K562 (cell line): ENCODE results near the gene RAB31. TPM values are rescaled to one million over a fixed set of nuclear protein-coding genes. Genes with fewer than 3 reads are reported as not detected.
A peak's percentile ranks its signal among the peaks of the same experiment; 100 is the strongest.

ENCODE experiments used
- BHLHE40 ChIP-seq: IDR thresholded peaks from 2 replicates; pipeline ENCODE4 v1.6.1; 2011; ENCODE audit warnings: low read length, improper control_type of control experiment
- CBFA2T3 ChIP-seq: fragments of 450-650 bp; IDR thresholded peaks from 2 replicates; pipeline ENCODE4 v1.6.1; 2017
- GABPA ChIP-seq: fragments of 200-800 bp; sonication (Bioruptor generic); conservative IDR thresholded peaks from 2 replicates; pipeline ENCODE4 v1.6.1; 2016; ENCODE audit warnings: low read depth, missing genetic modification characterization, missing compliant biosample characterization
- HDAC3 ChIP-seq: fragments of 450-650 bp; IDR thresholded peaks from 2 replicates; pipeline ENCODE4 v1.6.1; 2018; ENCODE audit warnings: borderline replicate concordance, mild to moderate bottlenecking, moderate library complexity; ENCODE audit not compliant: partially characterized antibody
- ILF3 ChIP-seq: fragments of 450-650 bp; IDR thresholded peaks from 2 replicates; pipeline ENCODE4 v1.6.1; 2018; ENCODE audit warnings: antibody characterized with exemption, mild to moderate bottlenecking, moderate library complexity, borderline replicate concordance
- NELFE ChIP-seq: IDR thresholded peaks from 2 replicates; pipeline ENCODE4 v1.6.1; 2011; ENCODE audit warnings: mild to moderate bottlenecking; ENCODE audit not compliant: insufficient read depth, insufficient read length
- NFYB ChIP-seq: IDR thresholded peaks from 2 replicates; pipeline ENCODE4 v1.6.1; 2011; ENCODE audit warnings: mild to moderate bottlenecking, moderate library complexity; ENCODE audit not compliant: insufficient read length; ENCODE audit errors: extremely low read depth
- RNF2 ChIP-seq: sonication (generic); IDR thresholded peaks from 2 replicates; pipeline ENCODE4 v1.6.1; 2016
- TCF15 ChIP-seq: fragments of 250-450 bp; sonication (Bioruptor Pico); IDR thresholded peaks from 2 replicates; pipeline ENCODE4 v1.8.0; 2022; ENCODE audit warnings: moderate library complexity, mild to moderate bottlenecking, inconsistent platforms
- TSHZ1 ChIP-seq: fragments of 250-450 bp; sonication (Bioruptor Pico); IDR thresholded peaks from 2 replicates; pipeline ENCODE4 v1.4.0; 2020; ENCODE audit warnings: mild to moderate bottlenecking, moderate library complexity
- YY1 ChIP-seq, 3 experiments: IDR thresholded peaks; 2 replicates each; pipeline ENCODE4 v1.6.1; 2011; ENCODE audit warnings: low read length in 2 of 3, mild to moderate bottlenecking in 2 of 3, moderate library complexity in 2 of 3, borderline replicate concordance in 1 of 3, control low read depth in 1 of 3, low read depth in 1 of 3; ENCODE audit not compliant: insufficient read depth in 3 of 3, insufficient replicate concordance in 2 of 3, control insufficient read depth in 1 of 3, insufficient read length in 1 of 3; ENCODE audit errors: extremely low read depth in 1 of 3
- ZBTB5 ChIP-seq: fragments of 450-650 bp; IDR thresholded peaks from 2 replicates; pipeline ENCODE4 v1.6.1; 2017; ENCODE audit warnings: antibody characterized with exemption
- ZNF41 ChIP-seq: fragments of 250-450 bp; sonication (Bioruptor Pico); conservative IDR thresholded peaks from 2 replicates; pipeline ENCODE4 v1.4.0; 2020; ENCODE audit warnings: mild to moderate bottlenecking
- ZNF445 ChIP-seq: fragments of 250-450 bp; sonication (Bioruptor Pico); IDR thresholded peaks from 2 replicates; pipeline ENCODE4 v1.4.0; 2020; ENCODE audit warnings: low read depth, mild to moderate bottlenecking, moderate library complexity
- polyA plus RNA-seq, 8 experiments: library from polyadenylated mRNA; depleted of rRNA in 4 of 8; stranded (reverse) in 5 of 8; unstranded in 3 of 8; fragments of >200 nt; fragmentation: Nextera tagmentation in 2 of 8; fragmentation: Illumina TruSeq in 1 of 8; extraction: Ambion mirVana in 2 of 8; extraction: Trizol in 1 of 8; gene quantifications; 2 replicates each; pipeline versions ENCODE4 v1.2.1 to v1.2.3, GENCODE V29; 2011 to 2014; ENCODE audit warnings: inconsistent platforms in 1 of 8, missing spikeins in 1 of 8
- total RNA-seq, 7 experiments: library from RNA; depleted of rRNA in 6 of 7; stranded (reverse); fragments of >200 nt in 6 of 7; fragmentation: Illumina TruSeq in 2 of 7; extraction: Trizol in 2 of 7; gene quantifications; 2 replicates each; pipeline versions ENCODE4 v1.2.1 to v1.2.3, GENCODE V29; 2011 to 2021; ENCODE audit warnings: low replicate concordance in 1 of 7
- TF ChIP-seq, protein P1 (sequence below): fragments of 450-650 bp; formaldehyde crosslinking; IDR thresholded peaks from 2 replicates; pipeline ENCODE4 v1.4.0; 2020; ENCODE audit warnings: mild to moderate bottlenecking, moderate library complexity
- TF ChIP-seq, protein P2 (sequence below): IDR thresholded peaks from 3 replicates; pipeline ENCODE4 v1.6.1; 2011; ENCODE audit warnings: borderline replicate concordance, mild to moderate bottlenecking; ENCODE audit not compliant: insufficient read length, insufficient read depth

RAB31 gene
- total and polyA plus RNA-seq, 9 of the 15 experiments (the other 6 are each of a cell fraction or from before 2014, with no cell fraction given): 20.7 to 70.4 (median 41.3) TPM

DNA sequence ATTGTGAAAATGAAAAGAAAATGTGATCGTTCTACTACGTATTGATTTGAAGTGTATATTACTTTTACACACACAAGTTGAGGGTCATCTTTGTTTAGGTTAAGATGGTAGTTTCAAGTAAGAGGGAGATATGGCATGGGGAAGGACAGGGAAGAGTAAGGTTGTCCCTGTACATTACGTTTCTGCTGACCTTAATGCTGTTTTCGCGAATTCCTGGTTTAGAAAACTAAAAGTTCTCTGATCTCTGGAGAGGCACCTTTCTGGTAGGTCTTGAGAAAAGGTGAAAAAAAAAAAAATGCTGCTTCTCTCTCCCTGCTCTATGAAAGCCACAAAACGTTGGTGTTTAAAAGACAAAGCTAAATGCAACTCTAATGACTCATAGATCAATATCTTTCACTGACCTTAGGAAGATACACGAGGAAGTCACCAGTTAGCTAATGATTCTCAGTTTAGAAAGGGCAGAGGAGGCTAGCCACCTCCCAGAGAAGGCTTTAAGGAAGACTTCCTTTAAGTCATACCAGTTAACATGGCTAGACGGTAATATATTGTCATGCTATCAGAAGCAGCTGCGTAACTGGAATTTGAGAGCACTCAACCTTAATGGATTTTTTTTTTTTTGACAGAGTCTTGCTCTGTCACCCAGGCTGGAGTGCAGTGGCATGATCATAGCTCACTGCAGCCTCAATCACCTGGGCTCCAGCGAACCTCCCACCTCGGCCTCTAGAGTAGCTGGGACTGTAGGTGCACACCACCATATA lies 190.9 kb downstream of the RAB31 start (continued):
- peak; percentile 53 for TF ChIP-seq GABPA (tag)
- no peak for TF ChIP-seq TCF15
- TF ChIP-seq, protein P1, sequence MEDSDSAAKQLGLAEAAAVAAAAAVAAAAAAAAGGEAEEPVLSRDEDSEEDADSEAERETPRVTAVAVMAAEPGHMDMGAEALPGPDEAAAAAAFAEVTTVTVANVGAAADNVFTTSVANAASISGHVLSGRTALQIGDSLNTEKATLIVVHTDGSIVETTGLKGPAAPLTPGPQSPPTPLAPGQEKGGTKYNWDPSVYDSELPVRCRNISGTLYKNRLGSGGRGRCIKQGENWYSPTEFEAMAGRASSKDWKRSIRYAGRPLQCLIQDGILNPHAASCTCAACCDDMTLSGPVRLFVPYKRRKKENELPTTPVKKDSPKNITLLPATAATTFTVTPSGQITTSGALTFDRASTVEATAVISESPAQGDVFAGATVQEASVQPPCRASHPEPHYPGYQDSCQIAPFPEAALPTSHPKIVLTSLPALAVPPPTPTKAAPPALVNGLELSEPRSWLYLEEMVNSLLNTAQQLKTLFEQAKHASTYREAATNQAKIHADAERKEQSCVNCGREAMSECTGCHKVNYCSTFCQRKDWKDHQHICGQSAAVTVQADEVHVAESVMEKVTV (CRISPR knock-in tag): no peak
- TF ChIP-seq BHLHE40: peak; percentile 55; the same call in 1 of the 2 replicates
- no peak for TF ChIP-seq YY1 (IDR thresholded peaks at IDR 0.05; ENCODE audit: borderline replicate concordance in 1 of 3, control insufficient read depth in 1 of 3, extremely low read depth in 1 of 3, insufficient read depth in 3 of 3, insufficient read length in 1 of 3, insufficient replicate concordance in 2 of 3, low read depth in 1 of 3, low read length in 2 of 3)
- peak; percentile 88 for TF ChIP-seq HDAC3
- peak; percentile 94 for TF ChIP-seq RNF2
- TF ChIP-seq TSHZ1 (CRISPR knock-in tag): no peak
- no peak for TF ChIP-seq ILF3
- TF ChIP-seq NELFE: no peak
- TF ChIP-seq, protein P2, sequence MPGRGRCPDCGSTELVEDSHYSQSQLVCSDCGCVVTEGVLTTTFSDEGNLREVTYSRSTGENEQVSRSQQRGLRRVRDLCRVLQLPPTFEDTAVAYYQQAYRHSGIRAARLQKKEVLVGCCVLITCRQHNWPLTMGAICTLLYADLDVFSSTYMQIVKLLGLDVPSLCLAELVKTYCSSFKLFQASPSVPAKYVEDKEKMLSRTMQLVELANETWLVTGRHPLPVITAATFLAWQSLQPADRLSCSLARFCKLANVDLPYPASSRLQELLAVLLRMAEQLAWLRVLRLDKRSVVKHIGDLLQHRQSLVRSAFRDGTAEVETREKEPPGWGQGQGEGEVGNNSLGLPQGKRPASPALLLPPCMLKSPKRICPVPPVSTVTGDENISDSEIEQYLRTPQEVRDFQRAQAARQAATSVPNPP: no peak
- no peak for TF ChIP-seq CBFA2T3
- no peak for TF ChIP-seq ZNF41
- no peak for TF ChIP-seq ZNF445 (CRISPR knock-in tag)
- no peak for TF ChIP-seq ZBTB5
- TF ChIP-seq NFYB: no peak
